Uterus (tissue), 4 donors: ENCODE data around the gene BSDC1. TPM values are rescaled to one million over a fixed set of nuclear protein-coding genes. Genes with fewer than 3 reads are reported as not detected.
"Not testable (repeated sequence)": the region's sequence is repeated elsewhere in the genome, so short reads cannot be mapped to it uniquely, and the experiment has no call there.

Experiments used
- DNase-seq, 2 donors: peaks; one replicate each; pipeline ENCODE4 v3.0.0-alpha.2; 2019 to 2020
- H3K27ac ChIP-seq, 2 donors: fragments of 200-600 bp; sonication (generic); 1 replicate in 1 of 2; 2 replicates in 1 of 2; pipeline ENCODE4 v1.5.1; 2016 to 2018
- H3K27me3 ChIP-seq, 2 donors: fragments of 200-600 bp; sonication (generic); one replicate each; pipeline ENCODE4 v1.5.1; 2018 to 2019; ENCODE audit warnings: control low read depth in 1 of 2
- H3K36me3 ChIP-seq, 2 donors: fragments of 200-600 bp; sonication (generic); one replicate each; pipeline ENCODE4 v1.5.1; 2019; ENCODE audit warnings: control low read depth in 1 of 2
- H3K4me1 ChIP-seq, 2 donors: fragments of 200-600 bp; sonication (generic); one replicate each; pipeline ENCODE4 v1.5.1; 2018 to 2019; ENCODE audit warnings: control low read depth in 1 of 2
- H3K4me3 ChIP-seq, 2 donors: fragments of 200-600 bp; sonication (generic); 1 replicate in 1 of 2; 2 replicates in 1 of 2; pipeline ENCODE4 v1.5.1; 2018 to 2019; ENCODE audit warnings: mild to moderate bottlenecking in 1 of 2
- H3K9me3 ChIP-seq, 2 donors: fragments of 200-600 bp; sonication (generic); one replicate each; pipeline ENCODE4 v1.5.1; 2019; ENCODE audit warnings: control low read depth in 1 of 2
- CTCF ChIP-seq, 4 experiments: fragments of 200-600 bp in 2 of 4; fragments of 450-650 bp in 2 of 4; sonication (generic) in 2 of 4; IDR thresholded peaks; one replicate each; pipeline ENCODE4 v1.5.1; 2016 to 2019; ENCODE audit warnings: antibody characterized with exemption in 4 of 4, mild to moderate bottlenecking in 2 of 4, moderate library complexity in 1 of 4
- POLR2A ChIP-seq, 2 donors: fragments of 450-650 bp; IDR thresholded peaks; one replicate each; pipeline ENCODE4 v1.6.1; 2016; ENCODE audit warnings: antibody characterized with exemption in 2 of 2, mild to moderate bottlenecking in 1 of 2, moderate library complexity in 1 of 2
- intact Hi-C: fragments of 100-400 bp; cut with DNase I; formaldehyde crosslinking; loops from one replicate; pipeline ENCODE4 v1.15.1; 2023; ENCODE audit warnings: low total_unique reads
- total RNA-seq, 4 donors: library from RNA; depleted of rRNA in 3 of 4; stranded (reverse); fragments of >200 nt in 3 of 4; gene quantifications; one replicate each; pipeline versions ENCODE4 v1.1.0 to v1.2.4, GENCODE V29; 2014 to 2023
- donor health status: DM: yes; HTN: yes; CAD: no.

Gene BSDC1
- total RNA-seq, 4 donors from 2014 or later, result 25.9 to 77.4 (median 65.2) TPM

- DNase-seq, result no peak
- no peaks in the 10 kb centered on the region for H3K36me3 ChIP-seq
- H3K4me1 ChIP-seq, result no peaks in the 10 kb centered on the region
- intact Hi-C loops, result no loop called here
- TF ChIP-seq POLR2A (IDR thresholded peaks at IDR 0.05), result no peak
- TF ChIP-seq CTCF (IDR thresholded peaks at IDR 0.05), result no peak
- H3K27me3 ChIP-seq, result no peaks in the 10 kb centered on the region
- H3K9me3 ChIP-seq, result no peaks in the 10 kb centered on the region
- H3K27ac ChIP-seq, result no peak overlapping the region
- no peak overlapping the region for H3K4me3 ChIP-seq
Observed at GRCh38 chr1:32399843-32400242, 5.6 kb upstream of the BSDC1 start.

GRCh38 chr1:32398401-32398800, 4.2 kb upstream of the BSDC1 start:
- DNase-seq, result no peak
- no peaks in the 10 kb centered on the region for H3K36me3 ChIP-seq
- peaks cover 0 to 2% of the 10 kb centered on the region in 2 donors for H3K4me1 ChIP-seq
- H3K4me3 ChIP-seq, result no peak overlapping the region
- no peaks in the 10 kb centered on the region for H3K27me3 ChIP-seq
- no peaks in the 10 kb centered on the region for H3K9me3 ChIP-seq
- TF ChIP-seq CTCF (IDR thresholded peaks at IDR 0.05) (no peak), POLR2A (IDR thresholded peaks at IDR 0.05) (no peak)
- intact Hi-C loops, result no loop called here
- no peak overlapping the region for H3K27ac ChIP-seq

GRCh38 chr1:32396524-32396923, 2.3 kb upstream of the BSDC1 start:
- H3K4me3 ChIP-seq, H3K9me3 ChIP-seq, intact Hi-C loops, H3K27me3 ChIP-seq, DNase-seq, H3K27ac ChIP-seq, H3K36me3 ChIP-seq: not testable (repeated sequence)
- peaks cover 11 to 13% of the 10 kb centered on the region in 2 donors for H3K4me1 ChIP-seq

GRCh38 chr1:32394890-32395432, 720 bp upstream of the BSDC1 start:
- H3K36me3 ChIP-seq, result no peaks in the 10 kb centered on the region
- intact Hi-C loops, result no loop called here
- H3K4me1 ChIP-seq, result peaks cover 11 to 13% of the 10 kb centered on the region in 2 donors
- no peaks in the 10 kb centered on the region for H3K9me3 ChIP-seq
- TF ChIP-seq CTCF (IDR thresholded peaks at IDR 0.05) (no peak), POLR2A (IDR thresholded peaks at IDR 0.05) (no peak)
- H3K4me3 ChIP-seq, result peak overlapping the region; percentile 83 to 96
- H3K27me3 ChIP-seq, result no peaks in the 10 kb centered on the region
- peak overlapping the region; percentile 87 to 96 for H3K27ac ChIP-seq
- no peak for DNase-seq

- TF ChIP-seq CTCF (IDR thresholded peaks at IDR 0.05), result no peak
- no peak for TF ChIP-seq POLR2A (IDR thresholded peaks at IDR 0.05)
- Histone ChIP-seq H3K4me1 (peaks cover 11 to 13% of the 10 kb centered on the region in 2 donors), H3K9me3 (no peaks in the 10 kb centered on the region), H3K36me3 (no peaks in the 10 kb centered on the region), H3K27ac (peak overlapping the region; percentile 87 to 96), H3K4me3 (peak overlapping the region; percentile 83 to 96), H3K27me3 (no peaks in the 10 kb centered on the region)
- intact Hi-C loops, result no loop called here
- DNase-seq, result no peak
Observed at GRCh38 chr1:32393832-32394140, 455 bp downstream of the BSDC1 start.

GRCh38 chr1:32393136-32393535, 1.1 kb downstream of the BSDC1 start:
- H3K4me1 ChIP-seq, result peaks cover 11 to 13% of the 10 kb centered on the region in 2 donors
- H3K4me3 ChIP-seq, result peak overlapping the region; percentile 83 to 96
- no peak for DNase-seq
- TF ChIP-seq POLR2A (IDR thresholded peaks at IDR 0.05) (no peak), CTCF (IDR thresholded peaks at IDR 0.05) (no peak)
- H3K36me3 ChIP-seq, result no peaks in the 10 kb centered on the region
- intact Hi-C loops, result no loop called here
- H3K27me3 ChIP-seq, result no peaks in the 10 kb centered on the region
- H3K9me3 ChIP-seq, result no peaks in the 10 kb centered on the region
- peak overlapping the region in 1 of 2 donors; percentile 87 for H3K27ac ChIP-seq
